Measurements from ENCODE around the gene SH3GL3. TPM values are rescaled to one million over a fixed set of nuclear protein-coding genes. Genes with fewer than 3 reads are reported as not detected.

SH3GL3 gene
- total RNA-seq, 1 experiment from 2014 or later, result 0.24 TPM

- no peaks in the 10 kb centered on the region for H3K9me3 Mint-ChIP-seq (ENCODE audit: low read depth, unreplicated experiment)
- TF ChIP-seq, protein P1, sequence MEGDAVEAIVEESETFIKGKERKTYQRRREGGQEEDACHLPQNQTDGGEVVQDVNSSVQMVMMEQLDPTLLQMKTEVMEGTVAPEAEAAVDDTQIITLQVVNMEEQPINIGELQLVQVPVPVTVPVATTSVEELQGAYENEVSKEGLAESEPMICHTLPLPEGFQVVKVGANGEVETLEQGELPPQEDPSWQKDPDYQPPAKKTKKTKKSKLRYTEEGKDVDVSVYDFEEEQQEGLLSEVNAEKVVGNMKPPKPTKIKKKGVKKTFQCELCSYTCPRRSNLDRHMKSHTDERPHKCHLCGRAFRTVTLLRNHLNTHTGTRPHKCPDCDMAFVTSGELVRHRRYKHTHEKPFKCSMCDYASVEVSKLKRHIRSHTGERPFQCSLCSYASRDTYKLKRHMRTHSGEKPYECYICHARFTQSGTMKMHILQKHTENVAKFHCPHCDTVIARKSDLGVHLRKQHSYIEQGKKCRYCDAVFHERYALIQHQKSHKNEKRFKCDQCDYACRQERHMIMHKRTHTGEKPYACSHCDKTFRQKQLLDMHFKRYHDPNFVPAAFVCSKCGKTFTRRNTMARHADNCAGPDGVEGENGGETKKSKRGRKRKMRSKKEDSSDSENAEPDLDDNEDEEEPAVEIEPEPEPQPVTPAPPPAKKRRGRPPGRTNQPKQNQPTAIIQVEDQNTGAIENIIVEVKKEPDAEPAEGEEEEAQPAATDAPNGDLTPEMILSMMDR (IDR thresholded peaks at IDR 0.05; ENCODE audit: unreplicated experiment), result peak; percentile 52
- H3K27ac Mint-ChIP-seq (ENCODE audit: unreplicated experiment), result no peak overlapping the region
- BruUV-seq (replicated peaks), result no TSS peak
- DNase-seq, result peak; percentile 25
- H3K36me3 Mint-ChIP-seq (ENCODE audit: insufficient read depth, unreplicated experiment), result no peaks in the 10 kb centered on the region
- no peak overlapping the region for H3K4me3 Mint-ChIP-seq (ENCODE audit: low read depth, unreplicated experiment)
- CTCF ChIA-PET, result interaction anchor here (0.9 to 2.6 kb wide), 7 partner anchors 14 to 188 kb away, joined by 3 to 85 read pairs (median 4); no protein-coding TSS in a partner anchor
- no peaks in the 10 kb centered on the region for H3K4me1 Mint-ChIP-seq (ENCODE audit: low read depth, unreplicated experiment)
- intact Hi-C loops (cut with micrococcal nuclease; ENCODE audit: unreplicated experiment), result loop anchor here (1.0 to 10.0 kb wide), 3 partner anchors 188 to 601 kb away; no protein-coding TSS in a partner anchor
- peaks cover 51% of the 10 kb centered on the region for H3K27me3 Mint-ChIP-seq (ENCODE audit: unreplicated experiment)
Measured at GRCh38 chr15:83436513-83437158, 10.5 kb upstream of the SH3GL3 start.

DNA sequence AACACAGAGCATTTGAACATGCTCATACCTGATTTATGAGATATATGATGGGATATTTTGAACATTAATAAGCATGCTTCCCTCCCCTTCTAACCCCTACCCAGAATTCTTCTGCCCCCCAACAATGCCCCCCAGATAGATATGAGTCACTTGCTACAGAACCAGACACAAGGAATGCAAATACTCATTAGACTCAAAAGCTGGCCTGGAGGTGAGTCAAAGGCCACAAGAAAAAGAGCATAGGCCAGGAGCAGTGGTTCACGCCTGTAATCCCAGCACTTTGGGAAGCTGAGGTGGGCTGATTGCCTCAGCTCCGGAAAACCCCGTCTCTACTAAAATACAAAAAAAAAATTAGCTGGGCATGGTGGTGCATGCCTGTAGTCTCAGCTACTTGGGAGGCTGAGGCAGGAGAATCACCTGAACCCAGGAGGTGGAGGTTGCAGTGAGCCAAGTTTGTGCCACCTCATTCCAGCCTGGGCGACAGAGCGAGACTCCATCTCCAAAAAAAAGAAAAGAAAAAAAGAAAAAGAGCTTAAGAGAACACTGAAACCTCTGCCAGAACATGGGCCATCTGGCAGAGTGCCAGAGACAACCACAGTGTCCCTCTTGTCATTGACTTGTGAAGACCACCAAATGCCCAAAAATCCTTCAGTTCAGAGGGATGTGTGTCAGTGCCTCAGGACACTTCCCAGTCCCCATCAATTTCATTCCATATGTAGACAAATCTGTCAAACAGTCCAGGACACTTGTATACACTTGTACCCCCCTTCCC lies 3.9 kb upstream of the SH3GL3 start:
- CTCF ChIA-PET, result interaction anchor here (0.6 to 0.7 kb wide), 3 partner anchors 15 to 174 kb away, joined by 4 to 9 read pairs (median 6); no protein-coding TSS in a partner anchor
- peaks cover 37% of the 10 kb centered on the region for H3K27me3 Mint-ChIP-seq (ENCODE audit: unreplicated experiment)
- TF ChIP-seq, protein P1 (IDR thresholded peaks at IDR 0.05; ENCODE audit: unreplicated experiment), result no peak
- no peaks in the 10 kb centered on the region for H3K4me1 Mint-ChIP-seq (ENCODE audit: low read depth, unreplicated experiment)
- BruUV-seq (replicated peaks), result no TSS peak
- DNase-seq, result no peak
- H3K9me3 Mint-ChIP-seq (ENCODE audit: low read depth, unreplicated experiment), result no peaks in the 10 kb centered on the region
- intact Hi-C loops (cut with micrococcal nuclease; ENCODE audit: unreplicated experiment), result no loop called here
- H3K4me3 Mint-ChIP-seq (ENCODE audit: low read depth, unreplicated experiment), result no peak overlapping the region
- peaks cover 13% of the 10 kb centered on the region for H3K36me3 Mint-ChIP-seq (ENCODE audit: insufficient read depth, unreplicated experiment)
- H3K27ac Mint-ChIP-seq (ENCODE audit: unreplicated experiment), result no peak overlapping the region

DNA sequence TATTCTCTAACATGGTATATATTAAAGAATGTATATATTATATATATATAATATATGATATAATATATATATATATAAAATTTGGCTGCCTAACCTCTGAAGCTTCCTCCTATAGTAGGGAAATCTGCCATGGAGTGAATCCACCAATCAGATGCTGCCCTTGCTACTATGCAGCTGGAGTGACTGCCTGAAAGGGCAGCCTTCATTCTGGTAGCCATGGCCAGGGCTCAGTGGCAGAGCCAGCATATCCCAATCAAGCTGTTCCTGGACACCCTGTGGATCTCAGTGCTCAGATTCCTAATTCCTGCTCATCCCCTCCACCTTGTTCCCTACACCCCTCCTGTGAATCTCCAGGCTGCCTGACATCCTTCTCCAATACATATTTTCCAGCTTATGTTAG lies 2.2 kb upstream of the SH3GL3 start:
- H3K36me3 Mint-ChIP-seq (ENCODE audit: insufficient read depth, unreplicated experiment), result peaks cover 13% of the 10 kb centered on the region
- CTCF ChIA-PET, result interaction anchor here (0.5 to 0.9 kb wide), 2 partner anchors 195 to 208 kb away, joined by 4 to 6 read pairs; no protein-coding TSS in a partner anchor
- no peaks in the 10 kb centered on the region for H3K9me3 Mint-ChIP-seq (ENCODE audit: low read depth, unreplicated experiment)
- no TSS peak for BruUV-seq (replicated peaks)
- peaks cover 51% of the 10 kb centered on the region for H3K27me3 Mint-ChIP-seq (ENCODE audit: unreplicated experiment)
- intact Hi-C loops (cut with micrococcal nuclease; ENCODE audit: unreplicated experiment), result no loop called here
- no peak for DNase-seq
- TF ChIP-seq, protein P1 (IDR thresholded peaks at IDR 0.05; ENCODE audit: unreplicated experiment), result no peak
- no peak overlapping the region for H3K27ac Mint-ChIP-seq (ENCODE audit: unreplicated experiment)
- H3K4me1 Mint-ChIP-seq (ENCODE audit: low read depth, unreplicated experiment), result no peaks in the 10 kb centered on the region
- H3K4me3 Mint-ChIP-seq (ENCODE audit: low read depth, unreplicated experiment), result no peak overlapping the region

GRCh38 chr15:83445643-83446042 lies 1.5 kb upstream of the SH3GL3 start:
- no TSS peak for BruUV-seq (replicated peaks)
- no peaks in the 10 kb centered on the region for H3K4me1 Mint-ChIP-seq (ENCODE audit: low read depth, unreplicated experiment)
- intact Hi-C loops (cut with micrococcal nuclease; ENCODE audit: unreplicated experiment), result no loop called here
- no peak for DNase-seq
- H3K27ac Mint-ChIP-seq (ENCODE audit: unreplicated experiment), result no peak overlapping the region
- TF ChIP-seq, protein P1 (IDR thresholded peaks at IDR 0.05; ENCODE audit: unreplicated experiment), result no peak
- H3K27me3 Mint-ChIP-seq (ENCODE audit: unreplicated experiment), result peaks cover 51% of the 10 kb centered on the region
- H3K36me3 Mint-ChIP-seq (ENCODE audit: insufficient read depth, unreplicated experiment), result peaks cover 13% of the 10 kb centered on the region
- no peaks in the 10 kb centered on the region for H3K9me3 Mint-ChIP-seq (ENCODE audit: low read depth, unreplicated experiment)
- no peak overlapping the region for H3K4me3 Mint-ChIP-seq (ENCODE audit: low read depth, unreplicated experiment)
- CTCF ChIA-PET, result interaction anchor here (0.9 kb wide), 1 partner anchor 194 kb away, joined by 6 read pairs; no protein-coding TSS in a partner anchor
